HPDE6-E6E7 (cell line): Measurements from ENCODE around the gene CCR6.

ENCODE experiments used
- DNase-seq: peaks from one replicate; pipeline ENCODE4 v3.0.0; 2011; ENCODE audit warnings: missing footprints; ENCODE audit errors: extremely low spot score

CCR6 gene

GRCh38 chr6:167119670-167120582, 3.0 kb upstream of the CCR6 start:
- no peak for DNase-seq

DNA sequence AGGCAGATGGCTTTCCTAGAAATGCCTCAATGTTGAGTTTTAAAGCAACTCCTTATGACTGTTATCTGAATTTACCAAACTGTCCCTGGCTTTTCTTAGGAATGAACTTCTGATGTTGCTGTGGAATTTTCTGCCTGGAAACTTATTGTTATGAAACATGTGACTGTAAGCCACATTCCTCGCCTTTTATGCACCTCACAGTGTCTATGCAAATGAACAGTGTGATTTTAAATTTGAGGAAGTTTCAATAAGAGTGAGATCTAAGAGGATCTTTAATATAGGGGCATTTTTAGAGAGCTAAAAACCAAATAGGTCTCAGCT, 2.4 kb upstream of the CCR6 start:
- DNase-seq = no peak

GRCh38 chr6:167121335-167121841, 1.5 kb upstream of the CCR6 start:
- DNase-seq = no peak

DNA sequence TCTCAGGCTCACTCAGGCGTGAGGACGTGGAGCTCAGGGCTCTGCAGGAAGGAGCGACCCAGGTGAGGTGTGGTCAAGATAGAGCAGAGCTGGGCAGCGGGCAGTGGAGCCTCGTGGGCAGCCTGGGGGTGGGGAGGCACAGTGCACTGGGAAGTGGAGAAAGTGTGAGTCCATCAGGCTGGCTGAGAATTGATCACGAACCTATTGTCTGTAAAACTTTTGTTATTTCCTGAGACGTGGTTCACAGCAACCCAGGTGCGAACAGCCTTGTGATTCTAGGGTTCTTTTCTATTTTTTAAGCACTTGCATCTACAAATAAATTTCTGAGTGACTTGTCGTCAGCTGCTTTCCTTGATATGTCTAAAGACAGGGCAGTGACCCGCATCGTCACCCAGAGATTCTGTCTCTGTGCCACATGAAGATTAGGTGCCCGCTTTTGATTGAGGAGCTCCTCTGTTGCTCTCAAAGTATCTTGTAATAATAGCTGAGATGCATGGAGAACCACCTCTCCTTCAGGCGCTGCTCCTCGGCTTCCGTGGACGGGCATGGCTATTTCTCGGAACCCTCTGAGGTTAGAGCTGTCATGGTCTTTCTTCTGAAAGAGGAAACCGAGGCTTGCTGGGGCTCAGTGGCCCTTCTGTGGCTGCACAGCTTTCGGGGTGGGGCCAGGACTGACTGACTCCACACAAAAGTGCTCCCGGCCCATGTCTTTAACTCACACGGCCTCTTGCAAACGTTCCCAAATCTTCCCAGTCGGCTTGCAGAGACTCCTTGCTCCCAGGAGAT, 662 bp upstream of the CCR6 start:
- no peak for DNase-seq

DNA sequence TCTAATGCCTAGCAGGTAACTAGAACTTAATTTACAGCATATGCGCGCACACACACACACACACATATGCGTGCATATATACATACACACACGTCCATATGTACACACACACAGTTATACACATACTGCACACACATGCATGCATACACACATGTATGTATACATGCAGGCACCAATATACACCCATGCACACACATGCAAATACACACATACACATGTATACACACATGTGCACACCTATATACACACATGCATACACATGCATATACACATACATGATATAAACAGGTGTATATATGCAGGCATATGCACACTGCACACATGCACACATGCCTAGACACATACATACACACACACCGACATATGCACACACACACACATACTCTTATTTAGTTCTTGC, 1.9 kb downstream of the CCR6 start:
- no peak for DNase-seq

DNA sequence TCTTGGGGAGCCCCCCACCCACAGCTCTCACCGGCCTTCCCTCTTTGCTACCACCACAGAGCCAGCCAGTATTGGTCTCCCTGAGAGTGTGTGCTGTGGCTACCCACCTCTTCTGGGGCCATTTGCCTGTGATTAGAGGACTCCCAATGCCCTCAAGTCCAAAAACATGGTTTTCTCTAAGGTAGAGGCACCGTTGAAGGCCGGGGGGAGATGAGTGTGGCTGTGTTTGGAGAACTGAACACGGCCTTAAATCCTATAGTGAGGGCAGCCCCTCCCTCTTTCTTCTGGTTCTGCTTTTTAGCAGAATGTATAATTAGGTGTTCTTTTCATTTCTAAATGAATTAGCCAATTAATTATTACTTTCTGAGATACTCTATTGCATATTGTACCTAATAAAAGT, 2.5 kb downstream of the CCR6 start:
- no peak for DNase-seq

GRCh38 chr6:167125855-167126349, 3.0 kb downstream of the CCR6 start:
- no peak for DNase-seq

GRCh38 chr6:167127785-167128531, 5.1 kb downstream of the CCR6 start:
- DNase-seq = no peak

DNA sequence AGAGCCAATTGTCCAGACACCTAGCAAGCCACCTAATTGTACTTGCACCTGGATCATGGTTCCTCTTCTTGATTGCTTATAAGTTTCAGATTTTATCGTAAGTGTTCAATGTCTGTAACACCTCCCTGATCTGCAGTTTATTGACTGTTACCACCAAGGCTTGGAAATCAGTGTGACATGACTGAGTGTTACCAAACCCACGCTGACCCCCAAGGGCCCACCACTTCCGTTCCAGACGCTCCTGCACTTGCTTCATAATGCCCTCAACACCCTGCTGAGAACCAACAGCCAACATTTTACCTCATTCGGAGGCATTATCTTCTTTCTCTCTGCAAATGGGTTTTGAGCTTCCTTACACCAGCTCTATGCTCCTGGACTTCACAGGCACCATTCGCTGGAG, 6.3 kb downstream of the CCR6 start:
- DNase-seq = no peak

GRCh38 chr6:167129562-167129961, 6.7 kb downstream of the CCR6 start:
- no peak for DNase-seq

- DNase-seq = no peak
Measured at GRCh38 chr6:167130008-167130677, 7.2 kb downstream of the CCR6 start.

DNA sequence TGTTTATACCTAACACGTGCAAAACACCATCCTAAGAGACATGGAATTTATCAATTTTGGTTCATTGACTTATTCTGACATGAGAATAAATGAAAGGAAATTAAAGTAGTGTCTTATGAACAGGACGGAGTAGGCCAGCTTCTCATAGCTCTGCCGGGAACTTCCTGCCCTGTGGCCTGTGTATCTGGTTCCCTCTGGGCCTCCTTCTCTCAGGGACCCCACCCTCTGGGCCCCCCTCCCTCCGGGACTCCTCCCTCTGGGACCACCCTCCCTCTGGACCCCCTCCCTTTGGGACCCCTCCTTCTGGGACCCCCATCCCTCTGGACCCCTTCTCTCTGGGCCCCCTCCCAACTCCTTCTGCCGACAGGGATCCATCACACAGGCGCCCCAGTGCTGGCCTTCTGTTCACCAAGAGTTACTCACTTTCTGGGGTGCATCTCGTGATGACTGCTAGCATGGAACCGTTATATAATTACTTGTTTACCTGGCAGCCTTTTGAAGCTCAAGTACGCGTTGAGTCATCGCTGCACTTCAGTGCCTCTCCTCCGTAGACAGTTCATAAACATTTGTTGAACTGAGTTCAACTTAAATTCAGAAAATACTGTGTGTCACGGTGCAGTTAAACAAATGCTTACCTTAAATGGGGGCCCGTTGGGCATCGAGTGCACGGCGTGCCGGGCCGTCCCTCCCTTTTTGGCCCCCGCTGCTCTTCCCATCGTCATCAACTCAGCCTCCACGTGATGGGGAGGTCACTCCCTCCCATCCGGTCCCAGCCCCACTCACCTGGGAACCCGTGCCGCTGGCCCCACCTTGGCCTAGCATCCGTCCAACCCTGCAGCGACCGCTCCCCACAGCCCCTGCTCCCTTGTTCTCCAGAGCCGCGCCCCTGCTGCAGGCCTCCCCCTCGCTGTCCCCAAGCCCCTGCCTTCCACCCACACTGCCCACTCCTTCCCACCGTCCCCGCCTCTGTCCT, 8.1 kb downstream of the CCR6 start:
- DNase-seq = no peak

GRCh38 chr6:167134448-167135328, 11.8 kb downstream of the CCR6 start:
- no peak for DNase-seq

DNA sequence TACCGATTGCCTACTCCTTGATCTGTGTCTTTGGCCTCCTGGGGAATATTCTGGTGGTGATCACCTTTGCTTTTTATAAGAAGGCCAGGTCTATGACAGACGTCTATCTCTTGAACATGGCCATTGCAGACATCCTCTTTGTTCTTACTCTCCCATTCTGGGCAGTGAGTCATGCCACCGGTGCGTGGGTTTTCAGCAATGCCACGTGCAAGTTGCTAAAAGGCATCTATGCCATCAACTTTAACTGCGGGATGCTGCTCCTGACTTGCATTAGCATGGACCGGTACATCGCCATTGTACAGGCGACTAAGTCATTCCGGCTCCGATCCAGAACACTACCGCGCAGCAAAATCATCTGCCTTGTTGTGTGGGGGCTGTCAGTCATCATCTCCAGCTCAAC, 13.5 kb downstream of the CCR6 start:
- DNase-seq = no peak

DNA sequence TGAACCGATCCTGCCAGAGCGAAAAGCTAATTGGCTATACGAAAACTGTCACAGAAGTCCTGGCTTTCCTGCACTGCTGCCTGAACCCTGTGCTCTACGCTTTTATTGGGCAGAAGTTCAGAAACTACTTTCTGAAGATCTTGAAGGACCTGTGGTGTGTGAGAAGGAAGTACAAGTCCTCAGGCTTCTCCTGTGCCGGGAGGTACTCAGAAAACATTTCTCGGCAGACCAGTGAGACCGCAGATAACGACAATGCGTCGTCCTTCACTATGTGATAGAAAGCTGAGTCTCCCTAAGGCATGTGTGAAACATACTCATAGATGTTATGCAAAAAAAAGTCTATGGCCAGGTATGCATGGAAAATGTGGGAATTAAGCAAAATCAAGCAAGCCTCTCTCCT, 14.2 kb downstream of the CCR6 start:
- DNase-seq = no peak

- no peak for DNase-seq
Measured at GRCh38 chr6:167137881-167138280, 15.0 kb downstream of the CCR6 start.

GRCh38 chr6:167139761-167140160, 16.9 kb downstream of the CCR6 start:
- no peak for DNase-seq

GRCh38 chr6:167140589-167141474, 17.9 kb downstream of the CCR6 start:
- no peak for DNase-seq
